ENCODE measurements around the gene GPR161. TPM values are rescaled to one million over a fixed set of nuclear protein-coding genes. Genes with fewer than 3 reads are reported as not detected.
A peak's percentile ranks its signal among the peaks of the same experiment; 100 is the strongest.
"Not testable (repeated sequence)": the region's sequence is repeated elsewhere in the genome, so short reads cannot be mapped to it uniquely, and the experiment has no call there.

The GPR161 gene
- 0.04 and 0.32 TPM in 2 replicates for total RNA-seq

- TF ChIP-seq CTCF (IDR thresholded peaks at IDR 0.05) = no peak
- ChIA-PET POLR2A (interaction anchor here (1.4 kb wide), 1 partner anchor 43 kb away, joined by 3 read pairs; no protein-coding TSS in a partner anchor), CTCF (interaction anchor here (1.3 kb wide), 1 partner anchor 9 kb away, joined by 5 read pairs; no protein-coding TSS in a partner anchor)
- H3K27ac Mint-ChIP-seq = peak within 1 kb of the TSS; percentile 32
- H3K9me3 Mint-ChIP-seq = no peaks in the 10 kb centered on the region
- H3K4me1 Mint-ChIP-seq = peaks cover 18% of the 10 kb centered on the region
- ATAC-seq (ENCODE audit: low read depth) = peak; percentile 57
- intact Hi-C loops (cut with micrococcal nuclease) = loop anchor here (1.0 to 2.0 kb wide), 3 partner anchors 8 to 200 kb away; partner anchors contain the start of genes DCAF6, MPC2 and TIPRL
- H3K36me3 Mint-ChIP-seq (ENCODE audit: low read depth) = peaks cover 5% of the 10 kb centered on the region
- peak; percentile 37 for DNase-seq
- peaks cover 33% of the 10 kb centered on the region for H3K27me3 Mint-ChIP-seq
- H3K4me3 Mint-ChIP-seq = peak within 1 kb of the TSS; percentile 88
These were observed at the start of gene GPR161 for GRCh38 chr1:168136709-168137514. TSS of gene GPR161 (minus strand) at chr1:168136930. CDS start at chr1:168104850, 32,080 bp downstream.

- intact Hi-C loops (cut with micrococcal nuclease); H3K4me3 Mint-ChIP-seq; H3K27me3 Mint-ChIP-seq; H3K27ac Mint-ChIP-seq; H3K4me1 Mint-ChIP-seq; DNase-seq; CTCF ChIA-PET; H3K9me3 Mint-ChIP-seq; ATAC-seq (ENCODE audit: low read depth); POLR2A ChIA-PET: not testable (repeated sequence)
- H3K36me3 Mint-ChIP-seq (ENCODE audit: low read depth) = peaks cover 19% of the 10 kb centered on the region
These were observed 44.5 kb upstream of the GPR161 start for GRCh38 chr1:168181063-168181720.

GRCh38 chr1:168180148-168180524 is 43.4 kb upstream of the GPR161 start:
- no peak for ATAC-seq (ENCODE audit: low read depth)
- ChIA-PET POLR2A (interaction anchor here (0.6 to 3.4 kb wide), 3 partner anchors 44 to 840 kb away, joined by 3 to 34 read pairs (median 3); partner anchors contain the start of genes GPR161 and SFT2D2), CTCF (interaction anchor here (0.7 kb wide), 1 partner anchor 685 kb away, joined by 3 read pairs; no protein-coding TSS in a partner anchor)
- no peaks in the 10 kb centered on the region for H3K9me3 Mint-ChIP-seq
- no peak for DNase-seq
- H3K4me3 Mint-ChIP-seq = no peak overlapping the region
- intact Hi-C loops (cut with micrococcal nuclease) = no loop called here
- peaks cover 2% of the 10 kb centered on the region for H3K4me1 Mint-ChIP-seq
- TF ChIP-seq CTCF (IDR thresholded peaks at IDR 0.05) = no peak
- no peaks in the 10 kb centered on the region for H3K27me3 Mint-ChIP-seq
- H3K27ac Mint-ChIP-seq = no peak overlapping the region
- H3K36me3 Mint-ChIP-seq (ENCODE audit: low read depth) = peaks cover 16% of the 10 kb centered on the region

GRCh38 chr1:168179438-168180147 is 42.9 kb upstream of the GPR161 start:
- Mint-ChIP-seq H3K27me3 (peaks cover under 1% of the 10 kb centered on the region), H3K36me3 (ENCODE audit: low read depth) (peaks cover 11% of the 10 kb centered on the region), H3K4me1 (peaks cover 2% of the 10 kb centered on the region), H3K4me3 (no peak overlapping the region), H3K27ac (no peak overlapping the region), H3K9me3 (no peaks in the 10 kb centered on the region)
- TF ChIP-seq CTCF (IDR thresholded peaks at IDR 0.05) = no peak
- intact Hi-C loops (cut with micrococcal nuclease) = loop anchor here (1.0 to 5.0 kb wide), 9 partner anchors 35 to 1893 kb away; partner anchors contain the start of genes DCAF6, KIFAP3, NME7 and POU2F1
- no peak for ATAC-seq (ENCODE audit: low read depth)
- DNase-seq = no peak
- CTCF ChIA-PET = no interaction called here
- POLR2A ChIA-PET = interaction anchor here (0.6 to 3.4 kb wide), 4 partner anchors 43 to 840 kb away, joined by 3 to 34 read pairs (median 4); partner anchors contain the start of genes GPR161 and SFT2D2
